Inflammatory macrophage treated with lipopolysaccharide for 1 hour (primary cell): ENCODE data around the gene BSG.
A peak's percentile ranks its signal among the peaks of the same experiment; 100 is the strongest.

Experiments used
- DNase-seq, 2 donors: peaks; one replicate each; pipeline ENCODE4 v3.0.0-alpha.2; 2020 to 2022

BSG gene

GRCh38 chr19:540867-541637 is 31.3 kb upstream of the BSG start:
- no peak for DNase-seq

GRCh38 chr19:541699-542098 is 30.7 kb upstream of the BSG start:
- no peak for DNase-seq

GRCh38 chr19:542173-542866 is 30.1 kb upstream of the BSG start:
- no peak for DNase-seq

- DNase-seq = no peak
Measured at GRCh38 chr19:543910-544608, 28.3 kb upstream of the BSG start, which contains the start of gene GZMM. Gene GZMM, plus strand, starts transcription at chr19:544053. Its CDS starts 19 bp downstream, at chr19:544072.

- no peak for DNase-seq
Measured at GRCh38 chr19:547117-547516, 25.3 kb upstream of the BSG start.

GRCh38 chr19:547836-548720 is 24.3 kb upstream of the BSG start:
- no peak for DNase-seq

- no peak for DNase-seq
Measured at GRCh38 chr19:548886-549830, 23.2 kb upstream of the BSG start.

GRCh38 chr19:554817-555216 is 17.6 kb upstream of the BSG start:
- no peak for DNase-seq

- DNase-seq = no peak
Measured at GRCh38 chr19:555474-555808, 17.0 kb upstream of the BSG start.

GRCh38 chr19:556611-557382 is 15.6 kb upstream of the BSG start:
- DNase-seq = no peak

- no peak for DNase-seq
Measured at GRCh38 chr19:558770-559439, 13.5 kb upstream of the BSG start.

- no peak for DNase-seq
Measured at GRCh38 chr19:560121-560520, 12.3 kb upstream of the BSG start.

- DNase-seq = peak; percentile 68 to 71
Measured at GRCh38 chr19:566403-566802, 6.0 kb upstream of the BSG start.

GRCh38 chr19:566844-567243 is 5.6 kb upstream of the BSG start:
- DNase-seq = no peak

GRCh38 chr19:567296-567900 is 5.0 kb upstream of the BSG start:
- no peak for DNase-seq

- no peak for DNase-seq
Measured at GRCh38 chr19:570251-570686, 2.1 kb upstream of the BSG start.

- DNase-seq = peak; percentile 71 to 74
Measured at GRCh38 chr19:570937-571565, 1.3 kb upstream of the BSG start.

GRCh38 chr19:571566-571974 is 826 bp upstream of the BSG start:
- DNase-seq = no peak
